Jurkat, Clone E6-1 (cell line): ENCODE measurements around the gene MUC13.

Source experiments
- DNase-seq: peaks from one replicate; pipeline ENCODE4 v3.0.0-alpha.2; 2011; ENCODE audit warnings: low read depth, low spot score
- H3K4me3 ChIP-seq: 2 replicates; pipeline ENCODE4 v1.5.1; 2011; ENCODE audit warnings: mild to moderate bottlenecking, low read length, control low read depth, moderate library complexity

The MUC13 gene

GRCh38 chr3:124882816-124883747 lies 51.5 kb downstream of the MUC13 start:
- no peak for DNase-seq
- no peak overlapping the region for H3K4me3 ChIP-seq

GRCh38 chr3:124881976-124882697 lies 52.4 kb downstream of the MUC13 start:
- no peak for DNase-seq
- H3K4me3 ChIP-seq: no peak overlapping the region

- no peak for DNase-seq
- H3K4me3 ChIP-seq: no peak overlapping the region
These were observed 55.2 kb downstream of the MUC13 start for GRCh38 chr3:124879337-124879680.

GRCh38 chr3:124878561-124879336 lies 55.8 kb downstream of the MUC13 start:
- DNase-seq: no peak
- no peak overlapping the region for H3K4me3 ChIP-seq

GRCh38 chr3:124877674-124878073 lies 56.9 kb downstream of the MUC13 start:
- no peak for DNase-seq
- no peak overlapping the region for H3K4me3 ChIP-seq

GRCh38 chr3:124876401-124876878 lies 58.1 kb downstream of the MUC13 start:
- H3K4me3 ChIP-seq: no peak overlapping the region
- no peak for DNase-seq

GRCh38 chr3:124873226-124873625 lies 61.3 kb downstream of the MUC13 start:
- no peak overlapping the region for H3K4me3 ChIP-seq
- DNase-seq: no peak

- no peak for DNase-seq
- no peak overlapping the region for H3K4me3 ChIP-seq
These were observed 67.0 kb downstream of the MUC13 start for GRCh38 chr3:124867511-124867910.

- H3K4me3 ChIP-seq: no peak overlapping the region
- no peak for DNase-seq
These were observed 72.5 kb downstream of the MUC13 start for GRCh38 chr3:124862006-124862405.

GRCh38 chr3:124861041-124861440 lies 73.5 kb downstream of the MUC13 start:
- no peak overlapping the region for H3K4me3 ChIP-seq

GRCh38 chr3:124860599-124860998 lies 74.0 kb downstream of the MUC13 start:
- H3K4me3 ChIP-seq: no peak overlapping the region
- DNase-seq: no peak

More at GRCh38 chr3:124861041-124861440, 73.5 kb downstream of the MUC13 start:
- no peak for DNase-seq

- no peak for DNase-seq
- H3K4me3 ChIP-seq: no peak overlapping the region
These were observed 75.5 kb downstream of the MUC13 start for GRCh38 chr3:124859025-124859424.

- H3K4me3 ChIP-seq: no peak overlapping the region
- no peak for DNase-seq
These were observed 76.3 kb downstream of the MUC13 start for GRCh38 chr3:124858275-124858674.

GRCh38 chr3:124856677-124857076 lies 77.9 kb downstream of the MUC13 start:
- no peak overlapping the region for H3K4me3 ChIP-seq
- no peak for DNase-seq
